Activated T-cell treated with anti-CD3 and anti-CD28 coated beads for 48 hours (primary cell): ENCODE data around the gene NSA2.

ENCODE experiments used
- DNase-seq: peaks from one replicate; pipeline ENCODE4 v3.0.0-alpha.2; 2020; ENCODE audit warnings: low read depth

The NSA2 gene

GRCh38 chr5:74816875-74817274 is 49.8 kb downstream of the NSA2 start:
- no peak for DNase-seq

- DNase-seq: no peak
Observed at GRCh38 chr5:74822288-74822687, 55.2 kb downstream of the NSA2 start.

GRCh38 chr5:74829413-74829812 is 62.4 kb downstream of the NSA2 start:
- no peak for DNase-seq
